HG02973 (cell line): ENCODE measurements around the gene OR52I2.

Experiments
- ATAC-seq: cut with Tn5 transposase; IDR thresholded peaks from one replicate; pipeline ENCODE4 v1.9.1; 2021; ENCODE audit warnings: moderate library complexity; ENCODE audit not compliant: unreplicated experiment

OR52I2 gene

DNA sequence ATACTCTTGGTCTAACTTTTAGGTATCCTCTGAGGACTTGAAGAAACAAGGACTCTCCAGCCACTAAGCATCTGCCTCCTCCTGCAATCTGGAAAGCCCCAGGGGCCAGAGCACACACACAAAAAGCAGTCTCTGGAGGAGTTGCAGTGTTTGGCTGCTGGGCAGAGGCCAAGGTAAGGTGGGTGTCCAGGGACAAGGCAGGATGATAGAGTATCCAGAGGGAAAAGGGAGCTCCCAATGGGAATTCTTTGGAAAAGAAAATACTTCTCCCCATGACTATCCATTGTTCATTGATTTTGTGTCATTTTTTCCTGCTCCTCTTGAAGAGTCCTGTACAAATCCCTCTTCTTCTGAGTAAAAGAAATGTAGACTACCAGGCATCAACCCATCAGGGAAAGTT is at the start of gene OR52I2:
Gene OR52I2 (plus strand): TSS at position 301 of the 400 bp plus-strand sequence.
- ATAC-seq = no peak

DNA sequence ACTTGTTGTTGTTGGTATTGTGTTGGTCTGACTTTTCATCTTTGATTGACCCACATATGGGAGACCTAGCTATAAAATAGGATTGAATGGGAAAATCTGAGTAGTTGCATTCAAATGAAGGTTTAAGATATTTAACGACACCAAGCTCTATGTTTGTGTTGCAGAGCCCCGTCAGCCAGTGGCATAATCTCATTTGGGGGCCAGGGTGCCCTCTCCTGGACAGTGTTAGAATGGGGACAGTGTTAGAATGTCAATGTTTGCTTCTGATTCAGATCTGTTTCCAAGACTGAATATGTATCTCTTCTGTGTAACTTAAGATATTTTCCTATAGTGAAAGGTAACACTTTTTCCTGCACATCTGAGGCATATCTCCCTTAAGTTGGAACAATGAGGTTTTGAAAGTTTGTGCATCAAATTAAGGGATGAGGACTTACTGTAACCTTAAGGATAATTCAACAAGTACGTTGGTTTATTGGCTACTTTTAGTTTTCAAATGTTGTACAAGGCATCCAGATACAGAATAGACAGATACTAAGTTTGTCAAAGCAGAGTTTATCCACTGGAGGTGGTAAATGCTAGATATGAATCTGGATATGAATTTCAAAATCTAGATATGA is 41.8 kb upstream of the OR52I2 start:
- no peak for ATAC-seq

DNA sequence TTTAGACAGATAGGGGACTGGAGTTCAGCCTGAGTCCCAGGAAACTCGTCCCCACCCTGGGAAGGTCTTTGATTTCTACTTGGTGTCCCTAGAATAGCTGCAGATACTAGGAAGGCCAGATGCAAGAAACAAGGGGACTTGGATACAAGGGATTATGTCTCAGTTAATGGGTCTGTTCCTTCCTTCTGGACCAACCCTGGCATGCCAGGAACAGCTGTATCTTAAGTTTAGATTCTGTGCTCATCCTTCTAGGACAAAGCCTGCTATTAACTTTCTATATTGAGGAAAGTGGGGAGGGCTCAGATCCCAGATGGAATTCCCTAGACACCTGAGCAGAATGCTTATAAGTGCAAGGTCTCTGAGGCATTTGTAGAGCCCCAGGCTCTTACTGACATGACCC is 40.5 kb upstream of the OR52I2 start:
- ATAC-seq = no peak

DNA sequence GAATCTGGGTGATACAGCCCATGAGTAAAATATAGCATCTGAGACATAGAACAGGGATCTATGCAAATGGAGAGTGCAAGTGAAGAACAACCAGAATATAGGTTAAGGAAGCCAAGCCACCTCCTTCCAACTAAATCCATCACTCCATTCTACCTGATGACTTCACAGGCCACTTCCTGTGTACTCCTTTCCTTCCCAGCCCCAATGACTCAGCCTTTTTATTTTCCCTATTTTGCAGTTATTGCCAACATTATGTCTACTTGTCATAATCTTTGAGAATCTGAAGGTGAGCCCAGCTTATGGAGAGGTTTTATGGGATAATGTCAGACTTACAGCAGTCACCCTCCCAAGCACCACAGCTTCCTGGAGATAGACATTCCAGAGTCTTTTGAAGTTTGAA is 38.0 kb upstream of the OR52I2 start:
- no peak for ATAC-seq

DNA sequence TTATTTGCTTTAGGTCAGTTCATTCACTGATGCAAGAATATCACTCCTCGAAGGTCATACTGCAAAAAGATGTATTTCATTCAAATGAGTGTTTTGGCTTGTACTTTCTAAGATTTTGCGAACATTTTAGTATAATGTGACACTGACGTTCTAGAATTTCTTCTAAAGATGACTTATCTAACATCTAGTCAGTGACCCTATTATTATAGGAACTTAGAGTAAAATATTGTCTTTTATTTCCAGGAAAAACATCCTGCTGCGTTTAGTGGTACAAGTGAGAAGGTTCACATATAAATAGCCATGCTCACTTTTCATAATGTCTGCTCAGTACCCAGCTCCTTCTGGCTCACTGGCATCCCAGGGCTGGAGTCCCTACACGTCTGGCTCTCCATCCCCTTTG is 36.7 kb upstream of the OR52I2 start, which contains the start of gene OR52M1:
Gene OR52M1 (plus strand): TSS at position 301 of the 400 bp plus-strand sequence. CDS start 0 bp downstream, at position 301.
- ATAC-seq = no peak

DNA sequence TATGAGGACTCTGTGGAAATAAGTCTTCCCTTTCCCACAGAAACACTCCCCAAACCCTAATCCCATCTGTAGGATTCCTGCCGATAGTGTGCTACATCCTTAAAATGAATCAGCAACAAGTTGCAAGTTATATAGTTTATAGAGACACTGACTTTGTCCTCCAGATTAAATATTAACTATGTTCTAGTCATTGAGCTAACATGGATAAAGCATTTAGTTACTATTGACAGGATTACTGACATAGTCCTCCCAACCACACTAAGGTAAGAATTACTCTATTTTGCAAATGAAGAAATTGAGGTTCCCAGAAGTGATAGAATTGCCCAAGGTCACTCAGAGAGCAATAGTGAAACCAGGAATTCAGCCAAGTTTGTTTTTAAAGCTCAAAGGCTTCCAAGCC is 34.7 kb upstream of the OR52I2 start:
- no peak for ATAC-seq

DNA sequence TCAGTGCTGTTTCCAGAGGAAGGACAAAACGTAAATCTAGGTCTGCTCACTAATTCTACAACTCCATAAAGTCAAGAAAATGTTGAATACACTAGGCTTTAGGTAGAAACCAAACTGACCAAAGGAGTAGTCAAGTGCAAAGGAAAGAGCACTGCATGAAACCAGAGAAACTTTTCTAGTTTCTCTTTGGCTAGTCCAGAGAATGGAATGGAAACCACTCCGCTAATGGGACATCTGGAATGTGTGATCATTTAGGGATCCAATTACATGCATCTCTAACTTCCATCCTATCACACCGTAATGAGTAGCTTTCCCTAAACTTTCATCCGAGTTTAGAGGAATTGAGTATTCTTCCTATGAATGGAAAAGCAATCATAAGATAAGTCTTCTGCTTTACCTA is 34.1 kb upstream of the OR52I2 start:
- ATAC-seq = no peak

DNA sequence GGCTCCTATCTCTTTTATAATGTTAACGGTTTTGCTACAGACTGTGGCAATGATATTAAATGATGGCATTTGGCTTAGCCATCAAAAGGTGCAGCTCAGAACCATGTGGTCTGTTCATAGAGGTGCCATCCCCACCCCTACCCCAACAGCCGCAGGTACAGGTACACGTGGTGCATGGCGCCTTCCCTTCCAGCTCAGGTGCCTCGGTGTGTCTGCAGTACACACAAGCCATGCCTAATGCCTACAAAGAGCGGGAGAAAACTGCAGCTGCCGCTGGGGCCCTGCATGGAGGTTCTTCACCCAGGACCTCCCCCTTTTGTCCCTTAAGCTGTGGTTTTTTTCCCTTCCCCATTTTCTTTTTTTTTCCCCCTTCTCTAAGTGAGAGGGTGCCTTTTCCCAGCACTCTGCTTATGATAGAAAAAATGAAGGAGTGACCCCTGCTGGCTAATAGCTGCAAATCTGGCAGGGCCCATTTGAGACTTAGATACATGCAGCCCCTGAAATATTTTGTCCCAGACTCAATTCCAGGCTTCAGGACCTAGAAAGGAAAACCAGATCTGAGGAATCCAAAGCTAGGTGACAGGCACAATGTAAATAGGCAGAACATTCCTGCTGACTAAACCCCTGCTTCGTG is 30.1 kb upstream of the OR52I2 start:
- no peak for ATAC-seq

DNA sequence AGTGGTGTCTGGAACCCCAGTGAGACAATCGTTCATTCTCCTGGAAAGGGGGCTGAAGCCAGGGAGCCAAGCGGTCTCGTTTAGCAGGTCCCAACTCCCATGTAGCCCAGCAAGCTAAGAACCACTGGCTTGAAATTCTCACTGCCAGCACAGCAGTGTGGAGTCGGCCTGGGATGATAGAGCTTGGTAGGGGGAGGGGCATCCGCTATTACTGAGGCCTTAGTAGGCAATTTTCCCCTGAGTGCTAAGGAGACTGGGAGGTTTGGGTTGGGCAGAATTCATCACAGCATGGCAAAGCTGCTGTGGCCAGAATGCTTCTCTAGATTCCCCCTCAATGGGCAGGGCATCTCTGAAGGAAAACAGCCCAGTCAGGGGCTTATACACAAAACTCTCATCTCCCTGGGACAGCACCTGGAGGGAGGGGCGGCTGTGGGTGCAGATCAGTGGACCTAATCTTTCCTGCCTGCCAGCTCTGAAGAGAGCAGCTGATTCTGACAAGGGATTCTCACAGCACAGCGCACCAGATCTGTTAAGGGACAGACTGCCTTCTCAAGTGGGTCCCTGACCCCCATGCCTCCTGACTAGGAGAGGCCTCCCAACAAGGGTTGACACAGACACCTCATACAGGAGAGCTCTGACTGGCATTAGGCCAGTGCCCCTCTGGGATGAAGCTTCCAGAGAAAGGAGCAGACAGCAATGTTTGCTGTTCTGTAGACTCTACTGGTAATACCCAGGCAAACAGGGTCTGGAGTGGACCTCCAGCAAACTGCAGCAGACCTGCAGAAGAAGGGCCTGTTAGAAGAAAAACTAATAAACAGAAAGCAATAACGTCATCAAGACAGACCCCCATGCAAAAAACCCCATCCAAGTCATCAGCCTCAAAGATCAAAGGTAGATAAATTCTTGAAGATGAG is 21.8 kb upstream of the OR52I2 start:
- ATAC-seq = no peak

DNA sequence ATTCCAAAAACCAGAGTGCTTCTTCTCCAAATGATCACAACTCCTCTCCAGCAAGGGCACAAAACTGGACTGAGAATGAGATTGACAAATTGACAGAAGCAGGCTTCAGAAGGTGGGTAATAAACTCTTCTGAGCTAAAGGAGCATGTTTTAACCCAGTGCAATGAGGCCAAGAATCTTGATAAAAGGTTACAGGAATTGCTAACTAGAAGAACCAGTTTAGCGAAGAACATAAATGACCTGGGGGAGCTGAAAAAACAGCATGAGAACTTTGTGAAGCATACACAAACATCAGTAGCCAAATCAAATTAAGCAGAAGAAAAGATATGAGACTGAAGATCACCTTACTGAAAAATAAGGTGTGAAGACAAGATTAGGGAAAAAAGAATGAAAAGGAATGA is 21.1 kb upstream of the OR52I2 start:
- no peak for ATAC-seq

DNA sequence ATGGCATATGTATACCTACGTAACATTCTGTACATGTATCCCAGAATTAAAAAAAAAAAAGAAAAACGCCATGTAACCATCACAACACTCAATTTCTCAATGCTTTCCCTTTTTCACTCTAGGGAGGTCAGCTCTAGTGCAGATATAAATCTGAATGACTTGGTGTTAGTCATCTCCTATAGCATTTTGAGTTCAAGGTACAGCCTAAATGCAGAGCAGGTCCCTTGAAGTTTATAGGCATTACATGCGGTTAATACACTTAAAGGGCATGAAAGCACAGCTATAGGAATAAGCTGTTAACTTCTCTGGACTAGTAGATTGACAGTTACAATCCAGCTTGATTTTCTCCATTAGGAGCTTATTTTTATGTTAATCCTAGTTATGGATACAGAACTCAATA is 16.2 kb upstream of the OR52I2 start:
- ATAC-seq = no peak

DNA sequence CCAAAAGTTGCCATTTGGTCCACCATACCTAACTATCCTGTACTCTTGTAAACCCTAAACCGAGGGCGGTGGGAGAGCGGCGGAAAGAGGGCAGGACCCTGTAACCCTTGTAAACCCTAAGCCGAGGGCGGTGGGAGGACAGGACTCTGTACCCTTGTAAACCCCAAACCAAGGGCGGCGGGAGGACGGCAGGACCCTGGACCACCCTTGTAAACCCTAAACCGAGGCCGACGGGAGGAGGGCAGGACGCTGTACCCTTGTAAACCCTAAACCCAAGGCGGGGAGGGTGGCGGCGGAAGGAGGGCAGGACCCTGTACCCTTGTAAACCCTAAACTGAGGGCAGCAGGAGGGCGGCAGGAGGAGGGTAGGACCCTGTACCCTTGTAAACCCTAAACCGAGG is 12.5 kb upstream of the OR52I2 start:
- ATAC-seq = no peak

DNA sequence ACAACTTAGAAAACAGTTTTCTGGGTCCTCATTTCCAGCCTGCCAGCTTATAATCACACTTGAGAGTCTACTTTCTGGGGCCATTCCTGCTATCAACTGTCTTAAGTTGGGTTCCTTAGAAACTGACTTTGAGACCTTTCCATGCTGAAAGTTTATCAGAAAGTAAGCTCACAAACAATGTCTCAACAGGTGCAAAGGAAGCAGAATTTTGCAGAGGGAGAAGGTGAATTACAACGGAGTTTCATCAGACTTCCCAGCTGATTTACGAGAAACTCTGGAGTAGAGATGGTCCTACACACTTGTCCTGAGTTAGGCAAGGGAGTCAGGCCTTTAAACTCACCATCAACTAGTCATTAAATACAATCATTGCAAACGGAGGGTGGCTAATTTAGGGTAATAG is 4.7 kb upstream of the OR52I2 start:
- ATAC-seq = no peak

DNA sequence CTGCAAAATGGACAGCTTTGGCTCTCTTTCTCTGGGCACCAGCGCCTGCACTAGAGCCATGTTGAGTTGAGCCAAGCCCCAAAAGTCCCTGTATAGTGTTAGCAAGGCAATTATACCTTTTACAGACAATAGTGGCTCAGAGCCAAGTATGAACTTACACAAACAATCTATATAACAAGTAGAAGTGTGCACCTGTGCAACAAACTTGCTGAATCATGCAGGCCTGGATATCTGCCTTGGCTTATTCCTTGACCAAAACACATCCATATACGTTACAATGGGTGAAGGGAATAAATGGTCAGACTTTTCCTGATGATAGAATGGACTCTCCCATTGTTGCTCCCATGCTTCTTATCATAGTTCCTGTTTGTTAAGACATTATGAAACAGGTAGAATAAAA is 3.8 kb upstream of the OR52I2 start:
- ATAC-seq = no peak

DNA sequence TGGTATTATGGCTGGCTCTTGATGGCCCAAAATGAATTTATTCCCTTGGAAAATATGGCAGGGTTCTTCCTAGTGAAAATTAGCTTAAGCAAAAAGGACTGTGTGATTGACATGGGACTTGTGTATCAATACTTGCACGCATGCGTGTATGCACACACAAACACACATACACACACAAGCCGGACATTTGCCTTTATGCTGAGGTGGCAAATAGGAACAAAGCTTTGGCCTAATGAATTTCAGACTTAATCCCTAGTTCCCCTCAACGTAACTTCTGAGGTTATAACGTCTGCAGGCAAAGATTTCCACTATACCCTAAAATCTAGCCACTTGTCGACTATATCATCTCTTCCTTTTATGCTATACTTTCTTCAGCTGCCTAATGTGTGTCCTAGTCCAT is 2.9 kb upstream of the OR52I2 start:
- ATAC-seq = no peak

DNA sequence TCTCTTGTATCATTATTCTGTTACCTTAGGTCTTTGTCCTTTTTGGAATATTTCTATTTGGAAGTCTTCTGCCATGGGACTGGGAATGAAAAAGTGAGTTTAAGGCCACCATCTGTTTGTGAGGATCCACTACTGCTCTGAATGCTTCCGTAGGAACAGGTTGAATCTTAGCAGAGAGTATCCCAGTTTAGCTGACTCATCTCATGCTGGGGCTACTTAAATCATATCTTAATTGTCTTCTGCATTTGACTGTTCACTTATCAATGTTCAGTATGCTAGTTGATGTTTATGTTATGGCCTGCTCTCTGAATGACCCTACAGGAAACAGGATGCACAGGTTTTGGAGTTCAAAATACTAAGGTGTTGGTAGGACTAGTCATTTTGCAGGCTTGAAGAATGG is 1.4 kb upstream of the OR52I2 start:
- no peak for ATAC-seq

DNA sequence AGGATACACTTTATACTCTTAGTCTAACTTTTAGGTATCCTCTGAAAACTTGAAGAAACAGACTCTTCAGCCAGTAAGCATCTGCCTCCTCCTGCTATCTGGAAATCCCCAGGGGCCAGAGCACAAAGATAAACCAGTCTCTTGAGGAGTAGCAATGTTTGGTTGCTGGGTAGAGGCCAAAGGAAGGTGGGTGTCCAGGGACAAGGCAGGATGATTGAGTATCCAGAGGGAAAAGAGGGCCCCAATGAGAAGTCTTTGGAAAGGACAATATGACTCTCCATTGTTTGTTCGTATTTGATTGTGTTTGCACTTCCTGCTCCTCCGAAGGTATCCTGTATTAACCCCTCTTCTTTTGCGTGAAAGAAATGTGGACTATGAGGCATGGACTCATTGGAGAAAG is 7.5 kb downstream of the OR52I2 start:
- ATAC-seq = no peak

DNA sequence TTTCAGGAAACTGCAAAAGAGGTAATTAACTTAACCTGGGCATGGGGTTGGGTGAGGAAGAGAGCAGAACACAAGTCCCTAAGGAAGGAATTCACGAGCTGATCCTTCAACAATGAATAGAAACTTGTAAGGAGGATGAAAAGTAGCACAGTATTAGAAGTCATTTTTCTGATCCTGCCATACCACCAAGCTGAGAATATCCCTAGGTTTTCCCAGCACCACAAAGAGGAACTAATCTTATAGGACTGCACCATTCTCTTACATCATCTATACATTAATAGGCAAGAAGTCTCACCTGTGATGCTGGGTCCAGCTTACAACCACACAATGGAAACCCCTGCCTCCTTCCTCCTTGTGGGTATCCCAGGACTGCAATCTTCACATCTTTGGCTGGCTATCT is 12.2 kb downstream of the OR52I2 start, which contains the start of gene OR52I1:
Gene OR52I1 (plus strand): TSS at position 301 of the 400 bp plus-strand sequence. CDS start 0 bp downstream, at position 301.
- no peak for ATAC-seq

DNA sequence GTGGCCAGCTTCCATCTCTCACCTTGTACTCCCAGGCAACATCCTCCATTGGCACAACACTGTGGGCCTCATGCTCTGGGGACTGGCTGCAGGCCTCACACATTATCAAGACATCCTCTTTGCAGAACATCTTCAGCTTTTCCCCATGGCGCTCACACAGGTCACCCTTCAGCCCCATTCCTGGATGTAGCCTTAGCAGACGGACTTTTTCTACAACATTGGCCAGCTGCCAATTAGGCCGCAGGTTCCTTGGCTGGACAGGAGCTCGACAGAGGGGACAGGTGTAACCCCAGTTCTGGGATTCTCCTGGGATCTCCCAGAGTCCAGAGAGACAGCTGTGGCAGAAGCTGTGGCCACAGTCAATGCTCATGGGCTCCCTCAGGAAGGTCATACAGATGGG is 23.5 kb downstream of the OR52I2 start:
- no peak for ATAC-seq

DNA sequence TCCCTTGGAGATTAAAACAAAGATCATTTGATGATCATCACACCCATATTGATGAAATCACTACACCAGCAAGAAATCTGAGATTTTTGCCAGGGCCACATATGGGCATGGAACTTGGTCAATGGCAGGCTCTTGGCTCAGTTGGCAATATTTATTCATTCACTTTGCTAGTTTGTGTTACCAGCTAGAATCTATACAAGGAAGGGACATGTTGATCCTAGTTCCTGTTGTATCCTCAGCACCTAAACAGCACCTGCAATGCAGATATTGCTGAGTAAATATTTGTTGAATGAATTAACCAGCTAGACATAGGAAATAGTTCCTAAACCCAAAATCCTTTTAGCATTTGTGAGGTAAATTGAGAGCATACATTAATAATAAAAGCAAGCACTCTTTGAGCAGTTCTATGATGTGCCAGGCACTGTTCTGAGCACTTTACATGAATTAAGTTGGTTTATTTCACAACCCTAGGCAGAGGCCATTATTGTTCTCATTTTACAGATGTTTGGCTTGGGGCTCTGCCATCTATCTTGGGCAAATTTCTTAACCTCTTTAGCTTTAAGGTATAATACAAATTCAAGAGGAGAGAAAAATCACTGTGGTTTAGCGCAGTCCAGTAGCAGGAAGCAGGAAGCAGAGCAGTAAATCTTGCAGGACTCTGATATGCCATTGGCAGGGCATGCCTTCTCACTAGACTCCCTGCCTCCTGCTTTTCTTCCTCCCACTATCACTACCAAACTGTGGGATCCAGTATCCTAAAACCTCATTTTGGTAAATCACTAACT is 24.9 kb downstream of the OR52I2 start:
- ATAC-seq = no peak

DNA sequence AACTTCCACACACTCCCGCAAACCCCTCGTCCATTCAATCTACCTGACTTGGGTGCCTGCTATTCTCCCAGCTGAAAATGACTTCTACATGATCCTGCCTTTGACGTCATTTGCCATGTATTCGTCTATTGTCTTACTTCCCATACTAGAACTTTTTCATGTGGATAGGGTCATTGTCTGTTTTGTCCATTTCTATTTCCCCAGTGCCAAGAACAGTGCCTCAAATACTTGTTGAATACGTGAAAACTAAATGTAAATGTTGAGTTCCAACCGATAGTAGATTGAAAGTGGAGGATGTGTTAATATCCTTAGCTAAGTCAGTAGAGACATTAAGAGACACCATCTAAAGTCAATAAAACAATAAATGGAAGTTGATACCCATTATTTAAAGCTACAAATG is 25.6 kb downstream of the OR52I2 start:
- no peak for ATAC-seq
